ENCODE measurements around the gene MON2. TPM values are rescaled to one million over a fixed set of nuclear protein-coding genes. Genes with fewer than 3 reads are reported as not detected.

The MON2 gene
- total and polyA plus RNA-seq, 2 of the 8 experiments (the other 6 are each of a cell fraction or from before 2014, with no cell fraction given) = 3.8 to 21.8 TPM

- TF ChIP-seq, protein P1, sequence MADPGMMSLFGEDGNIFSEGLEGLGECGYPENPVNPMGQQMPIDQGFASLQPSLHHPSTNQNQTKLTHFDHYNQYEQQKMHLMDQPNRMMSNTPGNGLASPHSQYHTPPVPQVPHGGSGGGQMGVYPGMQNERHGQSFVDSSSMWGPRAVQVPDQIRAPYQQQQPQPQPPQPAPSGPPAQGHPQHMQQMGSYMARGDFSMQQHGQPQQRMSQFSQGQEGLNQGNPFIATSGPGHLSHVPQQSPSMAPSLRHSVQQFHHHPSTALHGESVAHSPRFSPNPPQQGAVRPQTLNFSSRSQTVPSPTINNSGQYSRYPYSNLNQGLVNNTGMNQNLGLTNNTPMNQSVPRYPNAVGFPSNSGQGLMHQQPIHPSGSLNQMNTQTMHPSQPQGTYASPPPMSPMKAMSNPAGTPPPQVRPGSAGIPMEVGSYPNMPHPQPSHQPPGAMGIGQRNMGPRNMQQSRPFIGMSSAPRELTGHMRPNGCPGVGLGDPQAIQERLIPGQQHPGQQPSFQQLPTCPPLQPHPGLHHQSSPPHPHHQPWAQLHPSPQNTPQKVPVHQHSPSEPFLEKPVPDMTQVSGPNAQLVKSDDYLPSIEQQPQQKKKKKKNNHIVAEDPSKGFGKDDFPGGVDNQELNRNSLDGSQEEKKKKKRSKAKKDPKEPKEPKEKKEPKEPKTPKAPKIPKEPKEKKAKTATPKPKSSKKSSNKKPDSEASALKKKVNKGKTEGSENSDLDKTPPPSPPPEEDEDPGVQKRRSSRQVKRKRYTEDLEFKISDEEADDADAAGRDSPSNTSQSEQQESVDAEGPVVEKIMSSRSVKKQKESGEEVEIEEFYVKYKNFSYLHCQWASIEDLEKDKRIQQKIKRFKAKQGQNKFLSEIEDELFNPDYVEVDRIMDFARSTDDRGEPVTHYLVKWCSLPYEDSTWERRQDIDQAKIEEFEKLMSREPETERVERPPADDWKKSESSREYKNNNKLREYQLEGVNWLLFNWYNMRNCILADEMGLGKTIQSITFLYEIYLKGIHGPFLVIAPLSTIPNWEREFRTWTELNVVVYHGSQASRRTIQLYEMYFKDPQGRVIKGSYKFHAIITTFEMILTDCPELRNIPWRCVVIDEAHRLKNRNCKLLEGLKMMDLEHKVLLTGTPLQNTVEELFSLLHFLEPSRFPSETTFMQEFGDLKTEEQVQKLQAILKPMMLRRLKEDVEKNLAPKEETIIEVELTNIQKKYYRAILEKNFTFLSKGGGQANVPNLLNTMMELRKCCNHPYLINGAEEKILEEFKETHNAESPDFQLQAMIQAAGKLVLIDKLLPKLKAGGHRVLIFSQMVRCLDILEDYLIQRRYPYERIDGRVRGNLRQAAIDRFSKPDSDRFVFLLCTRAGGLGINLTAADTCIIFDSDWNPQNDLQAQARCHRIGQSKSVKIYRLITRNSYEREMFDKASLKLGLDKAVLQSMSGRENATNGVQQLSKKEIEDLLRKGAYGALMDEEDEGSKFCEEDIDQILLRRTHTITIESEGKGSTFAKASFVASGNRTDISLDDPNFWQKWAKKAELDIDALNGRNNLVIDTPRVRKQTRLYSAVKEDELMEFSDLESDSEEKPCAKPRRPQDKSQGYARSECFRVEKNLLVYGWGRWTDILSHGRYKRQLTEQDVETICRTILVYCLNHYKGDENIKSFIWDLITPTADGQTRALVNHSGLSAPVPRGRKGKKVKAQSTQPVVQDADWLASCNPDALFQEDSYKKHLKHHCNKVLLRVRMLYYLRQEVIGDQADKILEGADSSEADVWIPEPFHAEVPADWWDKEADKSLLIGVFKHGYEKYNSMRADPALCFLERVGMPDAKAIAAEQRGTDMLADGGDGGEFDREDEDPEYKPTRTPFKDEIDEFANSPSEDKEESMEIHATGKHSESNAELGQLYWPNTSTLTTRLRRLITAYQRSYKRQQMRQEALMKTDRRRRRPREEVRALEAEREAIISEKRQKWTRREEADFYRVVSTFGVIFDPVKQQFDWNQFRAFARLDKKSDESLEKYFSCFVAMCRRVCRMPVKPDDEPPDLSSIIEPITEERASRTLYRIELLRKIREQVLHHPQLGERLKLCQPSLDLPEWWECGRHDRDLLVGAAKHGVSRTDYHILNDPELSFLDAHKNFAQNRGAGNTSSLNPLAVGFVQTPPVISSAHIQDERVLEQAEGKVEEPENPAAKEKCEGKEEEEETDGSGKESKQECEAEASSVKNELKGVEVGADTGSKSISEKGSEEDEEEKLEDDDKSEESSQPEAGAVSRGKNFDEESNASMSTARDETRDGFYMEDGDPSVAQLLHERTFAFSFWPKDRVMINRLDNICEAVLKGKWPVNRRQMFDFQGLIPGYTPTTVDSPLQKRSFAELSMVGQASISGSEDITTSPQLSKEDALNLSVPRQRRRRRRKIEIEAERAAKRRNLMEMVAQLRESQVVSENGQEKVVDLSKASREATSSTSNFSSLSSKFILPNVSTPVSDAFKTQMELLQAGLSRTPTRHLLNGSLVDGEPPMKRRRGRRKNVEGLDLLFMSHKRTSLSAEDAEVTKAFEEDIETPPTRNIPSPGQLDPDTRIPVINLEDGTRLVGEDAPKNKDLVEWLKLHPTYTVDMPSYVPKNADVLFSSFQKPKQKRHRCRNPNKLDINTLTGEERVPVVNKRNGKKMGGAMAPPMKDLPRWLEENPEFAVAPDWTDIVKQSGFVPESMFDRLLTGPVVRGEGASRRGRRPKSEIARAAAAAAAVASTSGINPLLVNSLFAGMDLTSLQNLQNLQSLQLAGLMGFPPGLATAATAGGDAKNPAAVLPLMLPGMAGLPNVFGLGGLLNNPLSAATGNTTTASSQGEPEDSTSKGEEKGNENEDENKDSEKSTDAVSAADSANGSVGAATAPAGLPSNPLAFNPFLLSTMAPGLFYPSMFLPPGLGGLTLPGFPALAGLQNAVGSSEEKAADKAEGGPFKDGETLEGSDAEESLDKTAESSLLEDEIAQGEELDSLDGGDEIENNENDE (IDR thresholded peaks at IDR 0.05; ENCODE audit: insufficient replicate concordance, low read length) = peak; percentile 22
- no peak for TF ChIP-seq TAF1 (IDR thresholded peaks at IDR 0.05; ENCODE audit: low read depth, low read length)
These were observed 138.2 kb downstream of the MON2 start (continued) for GRCh38 chr12:62604871-62605270.
